ENCODE data around the gene UBE2G1.

Gene UBE2G1

DNA sequence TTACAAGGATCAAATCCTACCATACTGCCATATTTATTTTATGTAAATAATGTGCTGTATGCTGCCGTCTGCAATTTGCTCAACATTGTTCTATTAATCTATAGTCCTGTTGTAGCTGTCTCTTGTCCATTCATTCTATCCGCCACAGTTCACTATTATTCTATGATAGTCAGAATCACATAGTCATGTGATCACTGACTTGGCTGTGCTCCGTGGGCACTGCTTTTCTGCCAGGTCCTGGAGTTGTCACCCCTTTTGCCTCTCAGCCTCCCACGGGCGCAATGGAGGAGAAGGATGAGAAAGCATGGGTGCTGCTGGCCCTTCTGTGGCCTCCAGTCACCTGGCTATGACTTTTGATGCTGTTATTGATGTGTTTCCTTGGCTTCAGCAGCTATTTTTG, 65.4 kb downstream of the UBE2G1 start:
- H3K4me1 ChIP-seq (ENCODE audit: control insufficient read depth in 1 of 2, insufficient read depth in 1 of 2, low read depth in 1 of 2, low read length in 1 of 2), result no peaks in the 10 kb centered on the region
- H3K27ac ChIP-seq, result no peak overlapping the region
- TF ChIP-seq, protein P1, sequence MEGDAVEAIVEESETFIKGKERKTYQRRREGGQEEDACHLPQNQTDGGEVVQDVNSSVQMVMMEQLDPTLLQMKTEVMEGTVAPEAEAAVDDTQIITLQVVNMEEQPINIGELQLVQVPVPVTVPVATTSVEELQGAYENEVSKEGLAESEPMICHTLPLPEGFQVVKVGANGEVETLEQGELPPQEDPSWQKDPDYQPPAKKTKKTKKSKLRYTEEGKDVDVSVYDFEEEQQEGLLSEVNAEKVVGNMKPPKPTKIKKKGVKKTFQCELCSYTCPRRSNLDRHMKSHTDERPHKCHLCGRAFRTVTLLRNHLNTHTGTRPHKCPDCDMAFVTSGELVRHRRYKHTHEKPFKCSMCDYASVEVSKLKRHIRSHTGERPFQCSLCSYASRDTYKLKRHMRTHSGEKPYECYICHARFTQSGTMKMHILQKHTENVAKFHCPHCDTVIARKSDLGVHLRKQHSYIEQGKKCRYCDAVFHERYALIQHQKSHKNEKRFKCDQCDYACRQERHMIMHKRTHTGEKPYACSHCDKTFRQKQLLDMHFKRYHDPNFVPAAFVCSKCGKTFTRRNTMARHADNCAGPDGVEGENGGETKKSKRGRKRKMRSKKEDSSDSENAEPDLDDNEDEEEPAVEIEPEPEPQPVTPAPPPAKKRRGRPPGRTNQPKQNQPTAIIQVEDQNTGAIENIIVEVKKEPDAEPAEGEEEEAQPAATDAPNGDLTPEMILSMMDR (IDR thresholded peaks at IDR 0.05), result no peak
- no peaks in the 10 kb centered on the region for H3K9me3 ChIP-seq
- no peak overlapping the region for H3K4me3 ChIP-seq (ENCODE audit: low read depth in 1 of 2, low read length in 1 of 2)
- no peaks in the 10 kb centered on the region for H3K27me3 ChIP-seq
- H3K36me3 ChIP-seq, result peaks cover 34% of the 10 kb centered on the region

DNA sequence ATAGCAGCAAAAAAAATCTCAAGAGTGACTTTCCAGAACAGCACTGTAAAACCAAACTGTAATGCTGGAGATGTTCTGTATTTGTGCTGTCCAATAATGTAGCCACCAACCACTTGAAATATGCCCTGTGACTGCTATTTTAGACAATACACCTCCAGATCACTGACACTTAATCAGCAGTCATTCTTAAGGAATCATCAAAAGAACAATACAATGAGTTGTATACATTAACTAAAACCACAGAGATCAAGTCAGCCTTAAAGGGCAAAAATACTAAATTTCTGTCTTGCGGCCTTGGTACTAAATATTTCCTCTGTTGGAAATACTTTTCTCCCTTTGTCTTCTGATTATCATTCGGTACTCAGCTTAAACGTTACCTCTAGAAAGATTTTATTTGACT, 69.1 kb downstream of the UBE2G1 start:
- H3K4me3 ChIP-seq (ENCODE audit: low read depth in 1 of 2, low read length in 1 of 2), result no peak overlapping the region
- H3K36me3 ChIP-seq, result peaks cover 33% of the 10 kb centered on the region
- TF ChIP-seq, protein P1 (IDR thresholded peaks at IDR 0.05), result no peak

DNA sequence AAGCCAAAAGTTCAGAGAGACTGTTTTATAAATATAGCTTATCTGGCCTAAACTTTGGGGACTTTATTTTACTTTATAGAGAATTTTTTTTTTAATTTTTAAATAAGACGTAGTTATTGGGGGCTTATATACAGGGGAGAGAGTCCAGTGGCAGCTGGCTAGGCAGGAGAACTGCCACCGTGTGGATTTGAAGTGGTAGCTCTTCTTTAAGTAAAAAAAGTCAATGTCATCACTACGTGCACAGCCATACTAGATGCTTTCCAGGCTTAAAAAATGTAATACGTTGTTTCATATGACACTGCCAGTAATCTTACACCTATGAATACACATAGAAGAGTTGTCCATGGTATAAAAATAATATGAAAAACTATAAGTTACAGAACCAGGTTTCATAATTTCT, 70.8 kb downstream of the UBE2G1 start:
- Histone ChIP-seq H3K36me3 (peaks cover 23% of the 10 kb centered on the region), H3K27me3 (no peaks in the 10 kb centered on the region), H3K27ac (no peak overlapping the region), H3K4me3 (ENCODE audit: low read depth in 1 of 2, low read length in 1 of 2) (no peak overlapping the region), H3K4me1 (ENCODE audit: control insufficient read depth in 1 of 2, insufficient read depth in 1 of 2, low read depth in 1 of 2, low read length in 1 of 2) (no peaks in the 10 kb centered on the region), H3K9me3 (no peaks in the 10 kb centered on the region)
- TF ChIP-seq, protein P1 (IDR thresholded peaks at IDR 0.05), result no peak

More for the DNA sequence above, 69.1 kb downstream of the UBE2G1 start:
- no peaks in the 10 kb centered on the region for H3K27me3 ChIP-seq
- no peaks in the 10 kb centered on the region for H3K9me3 ChIP-seq
- no peak overlapping the region for H3K27ac ChIP-seq
- no peaks in the 10 kb centered on the region for H3K4me1 ChIP-seq (ENCODE audit: control insufficient read depth in 1 of 2, insufficient read depth in 1 of 2, low read depth in 1 of 2, low read length in 1 of 2)

DNA sequence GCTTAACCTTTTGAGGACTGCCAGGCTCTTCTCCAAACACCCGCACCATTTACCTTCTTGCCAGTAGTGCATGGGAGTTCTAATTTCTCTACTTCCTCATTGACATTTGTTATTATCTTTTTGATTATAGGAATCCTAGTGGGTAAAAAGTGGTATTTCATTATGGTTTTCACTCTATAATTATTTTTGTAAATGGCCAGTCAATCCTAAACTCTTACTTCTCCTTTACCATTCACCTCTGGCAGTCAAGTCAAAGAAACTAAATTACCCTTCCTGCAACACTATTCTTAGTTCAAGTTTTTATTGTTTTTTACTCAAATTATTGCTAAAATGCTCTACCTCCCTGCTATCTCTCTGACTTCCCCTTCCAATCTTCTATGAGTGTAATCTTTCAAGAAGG, 72.9 kb downstream of the UBE2G1 start:
- TF ChIP-seq, protein P1 (IDR thresholded peaks at IDR 0.05), result no peak
- H3K4me1 ChIP-seq (ENCODE audit: control insufficient read depth in 1 of 2, insufficient read depth in 1 of 2, low read depth in 1 of 2, low read length in 1 of 2), result no peaks in the 10 kb centered on the region
- H3K36me3 ChIP-seq, result peaks cover 37% of the 10 kb centered on the region
- H3K4me3 ChIP-seq (ENCODE audit: low read depth in 1 of 2, low read length in 1 of 2), result no peak overlapping the region
- no peaks in the 10 kb centered on the region for H3K27me3 ChIP-seq
- no peaks in the 10 kb centered on the region for H3K9me3 ChIP-seq
- no peak overlapping the region for H3K27ac ChIP-seq

DNA sequence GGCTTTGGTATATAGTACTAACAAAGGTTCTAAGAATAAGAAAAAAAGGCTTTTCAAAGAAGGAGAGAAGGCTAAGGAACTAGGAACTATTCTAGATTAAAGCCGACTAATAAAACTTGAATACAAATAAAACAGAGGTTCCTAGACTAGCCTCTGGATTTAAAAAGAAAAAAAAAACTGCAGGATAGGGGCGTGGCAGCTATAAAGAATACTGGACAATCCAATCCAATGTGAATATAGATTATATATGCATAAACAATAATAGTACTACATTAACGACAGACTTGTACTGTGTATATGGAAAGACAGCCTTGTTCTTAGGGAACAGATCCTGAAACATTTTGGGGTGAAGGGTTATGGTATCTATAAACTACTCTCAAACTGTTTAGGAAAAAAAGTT, 78.8 kb downstream of the UBE2G1 start:
- no peaks in the 10 kb centered on the region for H3K9me3 ChIP-seq
- TF ChIP-seq, protein P1 (IDR thresholded peaks at IDR 0.05), result no peak
- no peak overlapping the region for H3K4me3 ChIP-seq (ENCODE audit: low read depth in 1 of 2, low read length in 1 of 2)
- H3K27ac ChIP-seq, result no peak overlapping the region
- peaks cover 28% of the 10 kb centered on the region for H3K36me3 ChIP-seq
- H3K4me1 ChIP-seq (ENCODE audit: control insufficient read depth in 1 of 2, insufficient read depth in 1 of 2, low read depth in 1 of 2, low read length in 1 of 2), result no peaks in the 10 kb centered on the region
- H3K27me3 ChIP-seq, result no peaks in the 10 kb centered on the region

DNA sequence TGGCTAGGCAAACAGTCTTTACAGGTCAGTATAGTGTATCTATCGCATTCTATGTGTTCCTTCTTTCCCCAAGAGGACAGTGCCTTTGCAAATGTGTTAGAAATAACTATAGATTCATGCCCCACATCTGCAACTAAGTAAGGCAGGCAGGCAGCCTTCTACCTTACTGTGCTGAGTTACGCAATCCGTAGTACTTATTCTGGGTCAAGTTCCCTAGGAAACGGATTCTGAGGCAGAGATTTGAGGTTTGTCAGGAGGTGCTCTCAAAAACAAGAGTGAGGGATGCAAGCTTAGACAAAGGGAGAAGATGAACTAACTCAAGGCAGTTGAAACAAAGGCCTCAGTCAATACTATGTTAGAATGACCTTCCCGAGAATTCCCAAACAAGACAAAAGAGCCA, 90.0 kb downstream of the UBE2G1 start:
- no peak overlapping the region for H3K27ac ChIP-seq
- no peak overlapping the region for H3K4me3 ChIP-seq (ENCODE audit: low read depth in 1 of 2, low read length in 1 of 2)
- peaks cover 24% of the 10 kb centered on the region for H3K36me3 ChIP-seq
- no peaks in the 10 kb centered on the region for H3K27me3 ChIP-seq
- H3K9me3 ChIP-seq, result no peaks in the 10 kb centered on the region
- peaks cover 19 to 20% of the 10 kb centered on the region in 2 experiments for H3K4me1 ChIP-seq (ENCODE audit: control insufficient read depth in 1 of 2, insufficient read depth in 1 of 2, low read depth in 1 of 2, low read length in 1 of 2)
- TF ChIP-seq, protein P1 (IDR thresholded peaks at IDR 0.05), result no peak
